NOMO-1 treated with DMSO at 0.1 percent for 48 hours (cell line): ENCODE measurements around the gene TAF7.
A peak's percentile ranks its signal among the peaks of the same experiment; 100 is the strongest.
"Not testable (repeated sequence)": the region's sequence is repeated elsewhere in the genome, so short reads cannot be mapped to it uniquely, and the experiment has no call there.

Experiments used
- DNase-seq: peaks from one replicate; lab custom pipeline; 2025; ENCODE audit not compliant: unreplicated experiment; lab: John Stamatoyannopoulos, UW

The TAF7 gene

DNA sequence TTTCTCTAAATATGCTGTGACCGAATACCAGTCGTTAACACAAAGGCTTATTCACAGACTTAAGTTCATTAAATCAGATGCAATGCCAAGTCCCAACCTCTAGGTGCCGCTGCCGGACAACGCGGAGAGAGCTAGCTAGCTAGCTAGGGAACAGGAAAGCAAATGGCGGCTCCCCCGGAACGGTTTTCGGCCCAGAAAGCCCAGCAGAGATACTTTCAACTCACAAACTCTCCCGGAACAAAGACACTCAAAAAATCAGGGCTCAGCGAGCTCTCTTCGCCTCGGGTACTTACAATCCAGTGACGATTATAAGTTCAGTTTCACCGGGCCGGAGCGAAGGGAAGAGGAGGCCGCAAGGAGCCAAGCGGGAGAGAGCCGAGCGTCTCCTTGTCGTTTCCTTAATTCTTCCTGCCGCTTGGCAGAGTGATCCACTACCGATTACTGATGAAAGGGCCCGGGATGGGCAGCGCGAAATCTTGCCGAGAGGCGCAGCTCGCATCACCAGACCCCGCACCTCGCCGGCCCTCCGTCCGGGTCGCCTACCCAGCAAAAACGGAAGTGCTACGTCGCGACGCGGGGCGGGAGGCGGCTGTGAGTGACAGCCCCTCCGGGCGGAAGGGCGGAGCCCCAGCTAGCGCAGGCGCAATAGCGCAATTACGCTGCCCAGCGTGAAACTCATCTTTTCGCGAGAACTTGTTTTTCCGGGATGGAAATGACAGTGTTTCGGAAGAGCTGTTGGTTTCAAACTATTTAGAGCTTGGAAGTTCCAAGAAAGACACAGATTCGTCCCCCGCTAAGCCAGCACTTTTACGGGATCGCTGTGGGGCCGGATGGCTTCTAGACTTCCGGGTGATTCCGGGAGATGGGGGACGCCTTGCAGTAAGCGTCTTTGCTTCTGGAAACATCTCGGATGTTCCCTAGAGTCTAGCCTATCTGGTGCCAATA, at the start of gene TAF7:
Gene TAF7, minus strand, starts transcription at position 560 of the 945 bp plus-strand sequence. CDS start 740 bp downstream, outside the sequence.
- DNase-seq, result peak; percentile 82

- DNase-seq, result no peak
Observed at GRCh38 chr5:141366016-141366896, 45.7 kb upstream of the TAF7 start.

DNA sequence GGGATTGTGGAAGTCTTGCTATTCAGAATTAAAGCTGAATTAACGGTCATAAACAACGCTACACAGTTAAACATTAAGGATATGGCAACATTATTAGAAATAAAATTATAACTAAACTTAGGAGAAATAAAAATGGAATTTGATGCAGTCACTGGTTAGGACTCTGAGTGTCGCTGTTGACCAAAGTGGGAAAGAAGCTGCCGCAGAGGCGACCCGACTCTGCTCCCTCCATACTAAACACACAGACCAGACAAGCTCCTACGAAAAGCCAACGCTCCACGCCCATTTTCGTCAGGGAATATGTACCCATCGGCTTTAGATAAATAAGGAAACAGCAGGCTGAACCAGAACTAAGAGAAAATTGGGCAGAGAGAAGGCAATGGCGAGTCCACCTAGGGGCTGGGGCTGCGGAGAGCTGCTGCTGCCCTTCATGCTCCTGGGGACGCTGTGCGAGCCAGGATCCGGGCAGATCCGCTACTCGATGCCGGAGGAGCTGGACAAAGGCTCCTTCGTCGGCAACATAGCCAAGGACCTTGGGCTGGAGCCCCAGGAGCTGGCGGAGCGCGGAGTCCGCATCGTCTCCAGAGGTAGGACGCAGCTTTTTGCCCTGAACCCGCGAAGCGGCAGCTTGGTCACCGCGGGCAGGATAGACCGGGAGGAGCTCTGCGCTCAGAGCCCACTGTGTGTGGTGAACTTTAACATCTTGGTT, 43.5 kb upstream of the TAF7 start, which contains the start of gene PCDHGA5:
Gene PCDHGA5, plus strand, starts transcription at position 211 of the 709 bp plus-strand sequence. Its CDS starts 169 bp downstream, at position 380.
- no peak for DNase-seq

GRCh38 chr5:141362719-141363118, 42.1 kb upstream of the TAF7 start:
- DNase-seq, result no peak

DNA sequence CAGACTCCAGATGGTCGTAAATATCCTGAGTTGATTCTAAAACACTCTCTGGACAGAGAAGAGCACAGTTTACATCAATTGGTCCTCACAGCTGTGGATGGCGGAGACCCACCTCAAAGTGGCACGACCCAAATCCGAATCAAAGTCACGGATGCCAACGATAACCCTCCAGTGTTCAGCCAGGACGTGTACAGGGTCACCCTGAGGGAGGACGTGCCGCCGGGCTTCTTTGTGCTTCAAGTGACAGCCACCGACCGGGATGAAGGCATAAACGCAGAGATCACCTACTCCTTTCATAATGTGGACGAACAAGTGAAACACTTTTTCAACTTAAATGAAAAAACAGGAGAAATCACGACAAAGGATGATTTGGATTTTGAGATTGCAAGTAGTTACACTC, 40.1 kb upstream of the TAF7 start:
- no peak for DNase-seq

DNA sequence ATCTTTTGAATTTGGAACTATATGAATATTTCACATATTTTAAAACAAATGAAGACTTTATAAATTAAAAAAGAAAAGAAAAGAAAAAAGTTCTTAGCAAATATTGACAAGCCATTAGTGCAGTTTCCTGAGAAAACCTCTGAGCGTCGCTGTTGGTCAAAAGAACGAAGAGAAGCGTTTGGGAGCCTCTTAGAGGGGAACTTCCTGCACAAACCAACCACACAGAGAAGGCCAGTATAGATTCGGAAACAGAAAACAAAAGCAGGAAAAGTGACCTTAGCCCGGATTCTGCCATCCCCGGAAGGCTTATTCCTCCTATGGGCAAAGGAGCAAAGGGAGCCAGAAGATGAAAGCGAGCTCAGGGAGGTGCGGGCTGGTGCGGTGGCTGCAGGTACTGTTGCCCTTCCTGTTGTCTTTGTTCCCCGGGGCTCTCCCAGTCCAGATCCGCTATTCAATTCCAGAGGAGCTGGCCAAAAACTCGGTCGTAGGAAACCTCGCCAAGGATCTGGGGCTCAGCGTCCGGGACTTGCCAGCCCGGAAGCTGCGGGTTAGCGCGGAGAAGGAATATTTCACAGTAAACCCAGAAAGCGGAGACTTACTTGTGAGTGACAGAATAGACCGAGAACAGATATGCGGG, 39.3 kb upstream of the TAF7 start, which contains the start of gene PCDHGB2:
Gene PCDHGB2, plus strand, starts transcription at position 205 of the 637 bp plus-strand sequence. Its CDS starts 142 bp downstream, at position 347.
- peak; percentile 65 for DNase-seq

GRCh38 chr5:141356950-141357349, 36.4 kb upstream of the TAF7 start:
- no peak for DNase-seq

- DNase-seq, result no peak
Observed at GRCh38 chr5:141356133-141356532, 35.5 kb upstream of the TAF7 start.

- DNase-seq, result no peak
Observed at GRCh38 chr5:141355641-141356040, 35.1 kb upstream of the TAF7 start.

DNA sequence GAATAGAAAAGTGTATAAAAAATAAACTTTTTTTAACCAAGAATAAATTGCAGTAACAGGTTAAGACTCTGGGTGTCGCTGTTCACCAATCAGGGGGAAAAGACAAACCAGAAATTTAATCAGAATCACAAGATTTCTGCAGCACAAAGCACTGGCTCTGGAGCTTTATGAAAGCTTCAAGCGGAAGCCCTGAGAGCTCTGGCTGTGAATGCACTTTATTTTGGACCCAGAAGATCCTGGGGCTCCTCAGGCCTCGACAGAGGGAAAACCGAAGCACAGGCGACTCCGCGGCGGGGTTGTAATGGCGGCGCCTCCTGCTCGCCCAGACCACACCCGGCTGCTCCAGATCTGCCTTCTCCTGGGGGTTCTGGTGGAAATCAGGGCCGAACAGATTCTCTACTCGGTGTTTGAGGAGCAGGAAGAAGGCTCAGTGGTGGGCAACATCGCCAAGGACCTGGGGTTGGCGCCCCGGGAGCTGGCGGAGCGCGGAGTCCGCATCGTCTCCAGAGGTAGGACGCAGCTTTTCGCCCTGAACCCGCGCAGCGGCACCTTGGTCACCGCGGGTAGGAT, 34.4 kb upstream of the TAF7 start, which contains the start of gene PCDHGA4:
Gene PCDHGA4, plus strand, starts transcription at position 122 of the 570 bp plus-strand sequence. Its CDS starts 87 bp downstream, at position 209.
- no peak for DNase-seq

DNA sequence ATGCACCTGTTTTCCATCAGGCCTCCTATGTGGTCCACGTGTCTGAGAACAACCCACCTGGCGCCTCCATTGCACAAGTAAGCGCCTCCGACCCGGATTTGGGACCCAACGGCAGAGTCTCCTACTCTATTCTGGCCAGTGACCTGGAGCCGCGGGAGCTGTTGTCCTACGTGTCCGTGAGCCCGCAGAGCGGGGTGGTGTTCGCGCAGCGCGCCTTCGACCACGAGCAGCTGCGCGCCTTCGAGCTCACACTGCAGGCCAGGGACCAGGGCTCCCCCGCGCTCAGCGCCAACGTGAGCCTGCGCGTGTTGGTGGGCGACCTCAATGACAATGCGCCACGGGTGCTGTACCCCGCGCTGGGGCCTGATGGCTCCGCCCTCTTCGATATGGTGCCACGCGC, 31.0 kb upstream of the TAF7 start:
- no peak for DNase-seq

GRCh38 chr5:141349917-141350619, 29.5 kb upstream of the TAF7 start, which contains the start of gene PCDHGB1:
TSS of gene PCDHGB1 (plus strand) at chr5:141350099. CDS start at chr5:141350261, 162 bp downstream.
- DNase-seq, result no peak

DNA sequence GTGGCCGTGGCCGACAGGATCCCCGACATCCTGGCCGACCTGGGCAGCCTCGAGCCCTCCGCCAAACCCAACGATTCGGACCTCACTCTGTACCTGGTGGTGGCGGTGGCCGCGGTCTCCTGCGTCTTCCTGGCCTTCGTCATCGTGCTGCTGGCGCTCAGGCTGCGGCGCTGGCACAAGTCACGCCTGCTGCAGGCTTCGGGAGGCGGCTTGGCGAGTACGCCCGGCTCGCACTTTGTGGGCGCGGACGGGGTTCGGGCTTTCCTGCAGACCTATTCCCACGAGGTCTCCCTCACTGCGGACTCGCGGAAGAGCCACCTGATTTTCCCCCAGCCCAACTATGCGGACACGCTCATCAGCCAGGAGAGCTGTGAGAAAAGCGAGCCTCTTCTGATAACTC, 25.4 kb upstream of the TAF7 start:
- not testable (repeated sequence) for DNase-seq

DNA sequence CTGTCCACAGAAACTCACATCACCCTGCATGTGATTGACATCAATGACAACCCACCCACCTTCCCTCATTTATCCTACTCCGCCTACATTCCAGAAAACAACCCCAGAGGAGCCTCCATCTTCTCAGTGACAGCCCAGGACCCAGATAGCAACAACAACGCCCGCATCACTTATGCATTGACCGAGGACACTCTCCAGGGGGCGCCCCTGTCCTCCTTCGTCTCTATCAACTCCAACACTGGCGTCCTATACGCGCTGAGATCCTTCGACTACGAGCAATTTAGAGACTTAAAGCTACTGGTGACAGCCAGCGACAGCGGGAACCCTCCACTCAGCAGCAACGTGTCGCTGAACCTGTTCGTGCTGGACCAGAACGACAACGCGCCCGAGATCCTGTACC, 24.7 kb upstream of the TAF7 start:
- no peak for DNase-seq

DNA sequence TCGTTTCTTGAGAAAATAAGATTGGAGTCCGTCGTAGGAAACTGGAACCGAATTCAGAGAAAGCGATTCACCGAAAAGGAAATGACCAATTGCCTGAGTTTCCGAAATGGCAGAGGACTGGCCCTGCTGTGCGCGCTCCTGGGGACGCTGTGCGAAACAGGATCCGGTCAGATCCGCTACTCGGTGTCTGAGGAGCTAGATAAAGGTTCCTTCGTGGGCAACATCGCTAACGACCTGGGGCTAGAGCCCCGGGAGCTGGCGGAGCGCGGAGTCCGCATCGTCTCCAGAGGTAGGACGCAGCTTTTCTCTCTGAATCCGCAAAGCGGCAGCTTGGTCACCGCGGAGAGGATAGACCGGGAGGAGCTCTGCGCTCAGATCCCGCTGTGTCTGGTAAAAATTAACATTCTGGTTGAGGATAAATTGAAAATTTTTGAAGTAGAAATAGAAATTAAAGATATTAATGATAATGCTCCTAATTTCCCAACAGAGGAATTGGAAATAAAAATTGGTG, 23.4 kb upstream of the TAF7 start:
- DNase-seq, result no peak

- DNase-seq, result no peak
Observed at GRCh38 chr5:141343242-141343952, 22.8 kb upstream of the TAF7 start, which contains the start of gene PCDHGA3. TSS of gene PCDHGA3 (plus strand) at chr5:141343829. CDS start at chr5:141344034, 205 bp downstream.

DNA sequence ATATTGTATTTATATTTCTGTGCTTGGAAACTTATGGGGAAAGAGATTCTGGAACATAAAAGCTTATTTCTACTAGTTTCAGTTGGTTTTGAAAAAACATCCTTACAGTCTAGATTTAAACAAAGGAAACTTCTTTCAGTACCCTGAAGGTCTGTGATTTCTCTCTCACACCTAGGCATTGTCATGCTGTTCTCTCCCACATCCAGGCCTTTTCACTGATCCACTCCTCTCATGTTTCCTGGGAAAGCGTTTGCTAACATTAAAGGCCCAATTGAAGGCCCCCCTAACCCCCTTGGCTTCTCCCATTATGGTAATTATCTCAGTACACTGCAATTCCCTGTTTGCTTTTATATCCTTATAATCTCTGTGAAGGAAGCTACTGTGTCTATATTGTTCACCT, 22.2 kb upstream of the TAF7 start:
- no peak for DNase-seq

- DNase-seq, result not testable (repeated sequence)
Observed at GRCh38 chr5:141340781-141341354, 20.3 kb upstream of the TAF7 start.
